Epithelial cell of alveolus of lung (primary cell): ENCODE data around the gene REXO1. TPM values are rescaled to one million over a fixed set of nuclear protein-coding genes. Genes with fewer than 3 reads are reported as not detected.

ENCODE experiments used
- total RNA-seq: library from RNA; depleted of rRNA; stranded (reverse); fragments of >200 nt; gene quantifications from 2 replicates; pipeline ENCODE4 v1.2.1, GENCODE V29; 2015

The REXO1 gene
- total RNA-seq = 14.1 and 17.1 TPM in 2 replicates

DNA sequence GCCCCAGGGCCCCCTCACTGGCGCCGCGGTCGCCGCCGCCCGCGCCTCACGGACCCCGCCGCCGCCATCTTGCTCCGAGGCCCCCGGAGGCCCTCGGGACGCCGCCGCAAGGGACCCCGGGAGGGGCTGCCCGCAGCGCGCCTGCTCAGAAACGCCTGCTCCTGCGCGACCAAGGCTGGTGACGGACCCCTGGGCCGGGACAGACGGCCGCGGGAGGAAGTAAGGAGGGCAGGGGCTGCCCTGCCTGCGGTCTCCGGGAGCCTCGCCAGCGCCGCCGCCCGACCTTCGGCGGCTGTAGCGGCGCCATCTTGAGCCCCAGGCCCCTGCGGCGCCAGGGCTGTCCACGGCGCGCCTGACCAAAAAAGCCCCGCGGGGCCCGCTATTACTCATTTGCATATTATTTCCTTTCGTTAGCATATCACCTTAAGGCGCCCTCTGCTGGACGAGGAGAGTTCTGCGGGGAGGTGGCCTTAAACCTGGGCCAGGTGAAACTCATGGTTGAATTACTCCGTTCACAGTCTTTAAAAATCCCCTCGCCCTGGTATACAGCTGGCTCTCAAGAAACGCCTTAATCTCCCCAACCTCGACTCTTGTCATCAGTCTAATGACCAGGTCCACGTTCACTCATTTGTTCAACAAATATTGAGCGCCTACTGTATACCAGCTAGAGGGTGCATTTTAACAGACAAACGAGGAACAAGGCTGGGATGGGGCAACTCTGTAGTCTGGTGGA is at the start of gene REXO1:
Gene REXO1, minus strand, starts transcription at position 85 of the 733 bp plus-strand sequence. CDS start 125 bp downstream, outside the sequence.

DNA sequence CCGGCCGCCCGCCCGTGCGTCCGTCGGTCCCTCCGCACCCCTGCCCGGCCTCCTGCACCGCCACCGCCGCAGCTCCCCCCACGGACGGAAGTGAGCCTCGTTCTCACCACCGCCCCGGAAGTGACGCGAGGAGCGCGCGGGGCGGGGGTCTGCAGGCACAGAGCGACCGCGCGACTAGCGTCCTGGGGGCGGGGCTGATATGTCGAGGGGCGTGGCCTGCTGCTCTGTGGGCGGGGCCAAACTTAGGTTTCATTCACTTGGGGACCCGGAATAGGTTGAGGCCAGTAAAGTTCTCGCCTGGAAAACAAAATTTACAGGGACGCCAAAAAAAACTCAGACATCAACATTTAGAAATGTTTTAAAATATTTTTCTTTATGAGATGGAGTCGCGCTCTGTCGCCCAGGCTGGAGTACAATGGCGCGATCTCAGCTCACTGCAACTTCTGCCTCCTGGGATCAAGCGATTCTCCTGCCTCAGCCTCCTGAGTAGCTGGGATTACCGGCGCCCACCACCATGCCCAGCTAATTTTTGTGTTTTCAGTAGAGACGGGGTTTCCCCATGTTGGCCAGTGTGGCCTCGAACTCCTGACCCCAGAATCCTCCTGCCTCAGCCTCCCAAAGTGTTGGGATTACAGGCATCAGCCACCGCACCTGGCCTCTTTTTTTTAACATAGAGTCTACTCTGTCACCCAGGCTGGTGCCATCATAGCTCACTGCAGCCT is 37.3 kb upstream of the REXO1 start, which contains the start of gene ABHD17A:
Gene ABHD17A, minus strand, starts transcription at position 99 of the 722 bp plus-strand sequence. CDS start 3,930 bp downstream, outside the sequence.

DNA sequence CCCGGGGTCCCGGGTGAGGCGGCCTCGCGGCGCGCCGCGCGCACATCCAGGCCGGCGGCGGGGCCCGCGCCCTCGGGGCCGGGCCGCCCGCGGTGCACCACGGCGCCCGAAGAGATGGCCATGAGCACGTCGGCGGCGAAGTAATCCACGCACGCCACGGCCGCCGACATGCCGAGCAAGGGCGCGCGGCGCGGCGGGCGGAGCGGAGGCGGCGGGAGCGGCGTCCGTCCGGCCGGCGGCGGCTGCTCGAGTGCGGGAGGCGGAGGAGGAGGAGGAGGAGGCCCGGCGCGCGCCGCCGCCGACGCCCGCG is 15.0 kb upstream of the REXO1 start, which contains the start of gene KLF16:
Gene KLF16, minus strand, starts transcription at position 252 of the 310 bp plus-strand sequence. Its CDS starts 82 bp downstream, at position 170.

DNA sequence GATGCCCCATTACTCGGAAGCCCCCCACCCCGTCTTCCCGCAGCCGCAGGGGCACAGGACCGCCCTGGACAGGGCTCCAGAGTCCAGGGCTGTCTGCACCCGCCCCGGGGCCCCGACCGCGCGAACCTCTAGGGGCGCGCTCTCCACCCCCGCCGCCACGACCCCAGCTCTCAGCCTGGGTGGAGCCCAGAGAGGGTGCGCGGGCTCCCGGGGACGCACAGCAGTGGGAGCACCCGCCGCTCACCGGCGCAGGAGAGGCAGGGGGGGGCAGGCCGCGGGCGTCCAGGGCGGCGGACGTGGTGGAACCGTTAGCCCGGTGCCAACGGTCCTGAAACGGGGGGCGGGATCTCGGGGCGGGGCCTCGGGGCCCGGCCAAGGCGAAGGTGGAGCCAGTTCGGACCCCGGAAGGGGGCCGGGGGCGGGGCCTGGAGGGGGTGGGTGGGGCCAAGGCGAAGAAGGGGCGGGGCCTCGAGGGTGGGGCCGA is 36.3 kb downstream of the REXO1 start, which contains the start of gene ATP8B3:
Gene ATP8B3, minus strand, starts transcription at position 335 of the 484 bp plus-strand sequence. CDS start 540 bp downstream, outside the sequence.

Other genes with a start within 250 kb of the REXO1 start
- 45.8 and 107 TPM in 2 replicates for gene UQCR11, start 243.0 kb downstream of the REXO1 start, total RNA-seq
- gene TCF3, start 195.9 kb downstream of the REXO1 start, total RNA-seq = 118 and 363 TPM in 2 replicates
- not detected in 2 replicates for gene ONECUT3, start 95.0 kb downstream of the REXO1 start, total RNA-seq
- gene ATP8B3, start 36.2 kb downstream of the REXO1 start, total RNA-seq = 0.52 and 6.9 TPM in 2 replicates
- gene KLF16, start 15.1 kb upstream of the REXO1 start, total RNA-seq = 8.9 and 15.3 TPM in 2 replicates
- 107 and 116 TPM in 2 replicates for gene ABHD17A, start 37.0 kb upstream of the REXO1 start, total RNA-seq
- 3.7 and 11.7 TPM in 2 replicates for gene ADAT3, start 56.9 kb upstream of the REXO1 start, total RNA-seq
- gene SCAMP4, start 56.9 kb upstream of the REXO1 start, total RNA-seq = 95.2 and 139 TPM in 2 replicates
- gene CSNK1G2, start 92.7 kb upstream of the REXO1 start, total RNA-seq = 61.2 and 77.4 TPM in 2 replicates
- gene BTBD2, start 167.2 kb upstream of the REXO1 start, total RNA-seq = 77.4 and 137 TPM in 2 replicates
- gene MKNK2, start 202.8 kb upstream of the REXO1 start, total RNA-seq = 68.7 and 80.6 TPM in 2 replicates
- 27.5 and 36.5 TPM in 2 replicates for gene MOB3A, start 247.8 kb upstream of the REXO1 start, total RNA-seq
- 0.13 and 2.9 TPM in 2 replicates for gene IZUMO4, start 248.4 kb upstream of the REXO1 start, total RNA-seq